Osteoblast (primary cell): ENCODE data around the gene CCNC. TPM values are rescaled to one million over a fixed set of nuclear protein-coding genes. Genes with fewer than 3 reads are reported as not detected.

Source experiments
- DNase-seq: peaks from one replicate; pipeline ENCODE4 v3.0.0; 2011; ENCODE audit warnings: low spot score, mixed read lengths; ENCODE audit not compliant: insufficient read length; ENCODE audit errors: missing footprints
- H2AFZ ChIP-seq: 2 replicates; pipeline ENCODE4 v1.6.0; 2011; ENCODE audit warnings: mild to moderate bottlenecking, low read length
- H3K27ac ChIP-seq: 2 replicates; pipeline ENCODE4 v1.5.1; 2011; ENCODE audit warnings: mild to moderate bottlenecking, low read depth, low read length, moderate library complexity
- H3K27me3 ChIP-seq: 2 replicates; pipeline ENCODE4 v1.6.0; 2012; ENCODE audit warnings: mild to moderate bottlenecking, control low read depth, inconsistent platforms, low read length, moderate library complexity; ENCODE audit not compliant: insufficient read depth
- H3K36me3 ChIP-seq: 2 replicates; pipeline ENCODE4 v1.5.1; 2011; ENCODE audit warnings: mild to moderate bottlenecking, low read length, control low read depth, moderate library complexity; ENCODE audit not compliant: insufficient read depth
- H3K4me1 ChIP-seq: 2 replicates; pipeline ENCODE4 v1.5.1; 2011; ENCODE audit warnings: mild to moderate bottlenecking, low read length, control low read depth, moderate library complexity; ENCODE audit not compliant: insufficient read depth
- H3K4me2 ChIP-seq: 2 replicates; pipeline ENCODE4 v1.6.0; 2011; ENCODE audit warnings: mild to moderate bottlenecking, low read length; ENCODE audit not compliant: insufficient read depth
- H3K4me3 ChIP-seq: fragments of 200-600 bp; sonication (generic); 3 replicates; pipeline ENCODE4 v1.5.1; 2012; ENCODE audit warnings: mild to moderate bottlenecking, low read length, inconsistent platforms; ENCODE audit not compliant: insufficient read depth
- H3K79me2 ChIP-seq: 2 replicates; pipeline ENCODE4 v1.6.0; 2012; ENCODE audit warnings: mild to moderate bottlenecking, low read length, control low read depth, inconsistent platforms; ENCODE audit not compliant: insufficient read depth
- H3K9me3 ChIP-seq: 2 replicates; pipeline ENCODE4 v1.5.1; 2011; ENCODE audit warnings: low read depth, low read length, control low read depth
- H4K20me1 ChIP-seq: 2 replicates; pipeline ENCODE4 v1.6.0; 2012; ENCODE audit warnings: mild to moderate bottlenecking, low read length, control low read depth; ENCODE audit not compliant: insufficient read depth
- total RNA-seq: library from RNA; depleted of rRNA; stranded (reverse); fragments of >200 nt; gene quantifications from 2 replicates; pipeline ENCODE4 v1.2.3, GENCODE V29; 2012
- TF ChIP-seq, protein P1 (sequence below): IDR thresholded peaks from 2 replicates; pipeline ENCODE4 v1.5.1; 2011; ENCODE audit warnings: mild to moderate bottlenecking, low read depth, low read length, moderate library complexity; ENCODE audit errors: extremely low read depth

Gene CCNC
- total RNA-seq, 1 donor = 89.4 TPM

DNA sequence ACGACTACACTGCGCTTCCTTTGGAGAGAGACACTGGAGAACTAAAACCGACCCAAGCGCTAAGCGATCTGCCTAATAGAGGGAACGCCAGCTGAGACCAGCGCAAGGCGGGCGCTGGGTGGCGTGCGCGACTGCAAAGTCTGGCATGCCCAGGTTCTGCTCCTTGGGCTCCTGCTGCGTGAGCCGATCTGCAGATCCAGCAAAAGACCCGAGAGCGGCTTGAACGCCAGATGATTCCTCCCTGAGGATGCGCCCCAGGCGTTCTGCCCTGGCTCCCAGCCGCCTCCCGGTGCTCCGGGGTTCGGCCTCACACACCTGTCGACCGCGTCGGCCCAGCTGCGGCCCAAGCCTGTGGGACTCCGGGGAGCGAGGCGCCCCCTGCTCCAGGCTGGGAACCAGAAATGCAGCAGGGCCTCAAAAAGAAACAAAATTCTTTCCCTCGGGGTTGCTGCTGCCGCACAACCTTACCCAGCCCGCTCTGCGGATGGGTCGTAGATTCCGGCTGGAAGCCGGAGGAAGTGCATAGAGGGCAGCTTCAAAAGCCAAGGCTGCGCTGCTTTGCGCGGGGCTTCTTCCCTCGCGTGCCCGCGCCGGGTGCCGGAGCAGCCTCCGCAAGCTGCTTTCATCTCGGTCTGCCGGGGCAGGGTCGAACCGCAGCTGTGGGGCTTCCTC is 20.3 kb upstream of the CCNC start:
- Histone ChIP-seq H3K27ac (no peak overlapping the region), H3K9me3 (no peaks in the 10 kb centered on the region), H3K4me1 (peaks cover 9% of the 10 kb centered on the region), H3K27me3 (peaks cover 52% of the 10 kb centered on the region), H2AFZ (peak overlapping the region; percentile 81), H3K4me2 (peak overlapping the region; percentile 84), H4K20me1 (no peaks in the 10 kb centered on the region), H3K79me2 (no peaks in the 10 kb centered on the region), H3K4me3 (peak overlapping the region; percentile 74), H3K36me3 (no peaks in the 10 kb centered on the region)
- DNase-seq = no peak
- TF ChIP-seq, protein P1, sequence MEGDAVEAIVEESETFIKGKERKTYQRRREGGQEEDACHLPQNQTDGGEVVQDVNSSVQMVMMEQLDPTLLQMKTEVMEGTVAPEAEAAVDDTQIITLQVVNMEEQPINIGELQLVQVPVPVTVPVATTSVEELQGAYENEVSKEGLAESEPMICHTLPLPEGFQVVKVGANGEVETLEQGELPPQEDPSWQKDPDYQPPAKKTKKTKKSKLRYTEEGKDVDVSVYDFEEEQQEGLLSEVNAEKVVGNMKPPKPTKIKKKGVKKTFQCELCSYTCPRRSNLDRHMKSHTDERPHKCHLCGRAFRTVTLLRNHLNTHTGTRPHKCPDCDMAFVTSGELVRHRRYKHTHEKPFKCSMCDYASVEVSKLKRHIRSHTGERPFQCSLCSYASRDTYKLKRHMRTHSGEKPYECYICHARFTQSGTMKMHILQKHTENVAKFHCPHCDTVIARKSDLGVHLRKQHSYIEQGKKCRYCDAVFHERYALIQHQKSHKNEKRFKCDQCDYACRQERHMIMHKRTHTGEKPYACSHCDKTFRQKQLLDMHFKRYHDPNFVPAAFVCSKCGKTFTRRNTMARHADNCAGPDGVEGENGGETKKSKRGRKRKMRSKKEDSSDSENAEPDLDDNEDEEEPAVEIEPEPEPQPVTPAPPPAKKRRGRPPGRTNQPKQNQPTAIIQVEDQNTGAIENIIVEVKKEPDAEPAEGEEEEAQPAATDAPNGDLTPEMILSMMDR = peak; percentile 41

DNA sequence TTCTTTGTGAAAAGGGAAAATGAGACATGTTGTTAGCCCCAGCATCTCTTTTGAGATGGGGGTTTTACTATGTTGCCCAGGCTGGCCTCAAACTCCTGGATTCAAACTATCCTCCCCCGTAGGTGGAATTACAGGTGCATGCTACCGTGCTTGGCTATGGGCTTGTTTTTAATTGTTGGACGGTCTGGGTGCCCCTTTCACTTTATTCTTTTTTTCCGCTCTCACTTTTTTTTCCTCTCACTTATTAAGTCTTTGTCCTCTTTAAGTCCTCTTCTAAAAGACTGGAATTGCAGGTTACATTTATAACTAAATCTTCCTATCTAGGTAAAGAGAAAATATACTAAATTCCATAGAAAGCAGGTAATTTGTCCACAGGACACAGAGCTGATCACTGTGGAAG is 19.3 kb upstream of the CCNC start:
- no peak for DNase-seq
- Histone ChIP-seq H3K36me3 (no peaks in the 10 kb centered on the region), H4K20me1 (no peaks in the 10 kb centered on the region), H3K4me2 (no peak overlapping the region), H3K27ac (no peak overlapping the region), H3K27me3 (peaks cover 44% of the 10 kb centered on the region), H3K4me1 (peaks cover 4% of the 10 kb centered on the region), H2AFZ (no peak overlapping the region), H3K4me3 (no peak overlapping the region), H3K9me3 (no peaks in the 10 kb centered on the region), H3K79me2 (no peaks in the 10 kb centered on the region)
- TF ChIP-seq, protein P1 = no peak

DNA sequence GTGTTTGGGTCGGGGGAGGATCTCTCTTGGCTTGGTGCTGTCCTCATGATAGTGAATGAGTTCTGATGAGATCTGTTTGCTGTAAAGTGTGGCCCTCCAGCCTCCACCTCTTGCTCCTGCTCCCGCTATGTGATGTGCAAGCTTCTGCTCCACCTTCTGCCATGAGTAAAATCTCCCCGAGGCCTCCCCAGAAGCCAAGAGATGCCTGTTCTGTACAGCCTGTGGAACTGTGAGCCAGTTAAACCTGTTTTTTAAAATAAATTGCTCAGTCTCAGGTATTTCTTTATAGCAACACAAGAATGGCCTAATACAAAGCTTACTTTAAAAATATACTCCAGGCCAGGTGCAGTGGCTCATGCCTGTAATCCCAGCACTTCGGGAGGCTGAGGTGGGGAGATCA is 11.3 kb upstream of the CCNC start:
- H4K20me1 ChIP-seq = no peaks in the 10 kb centered on the region
- no peak for DNase-seq
- H3K36me3 ChIP-seq = no peaks in the 10 kb centered on the region
- H2AFZ ChIP-seq = no peak overlapping the region
- TF ChIP-seq, protein P1 = no peak
- no peaks in the 10 kb centered on the region for H3K4me1 ChIP-seq
- no peak overlapping the region for H3K4me3 ChIP-seq
- H3K27me3 ChIP-seq = no peaks in the 10 kb centered on the region
- H3K4me2 ChIP-seq = no peak overlapping the region
- no peaks in the 10 kb centered on the region for H3K79me2 ChIP-seq
- H3K9me3 ChIP-seq = no peaks in the 10 kb centered on the region
- no peak overlapping the region for H3K27ac ChIP-seq

DNA sequence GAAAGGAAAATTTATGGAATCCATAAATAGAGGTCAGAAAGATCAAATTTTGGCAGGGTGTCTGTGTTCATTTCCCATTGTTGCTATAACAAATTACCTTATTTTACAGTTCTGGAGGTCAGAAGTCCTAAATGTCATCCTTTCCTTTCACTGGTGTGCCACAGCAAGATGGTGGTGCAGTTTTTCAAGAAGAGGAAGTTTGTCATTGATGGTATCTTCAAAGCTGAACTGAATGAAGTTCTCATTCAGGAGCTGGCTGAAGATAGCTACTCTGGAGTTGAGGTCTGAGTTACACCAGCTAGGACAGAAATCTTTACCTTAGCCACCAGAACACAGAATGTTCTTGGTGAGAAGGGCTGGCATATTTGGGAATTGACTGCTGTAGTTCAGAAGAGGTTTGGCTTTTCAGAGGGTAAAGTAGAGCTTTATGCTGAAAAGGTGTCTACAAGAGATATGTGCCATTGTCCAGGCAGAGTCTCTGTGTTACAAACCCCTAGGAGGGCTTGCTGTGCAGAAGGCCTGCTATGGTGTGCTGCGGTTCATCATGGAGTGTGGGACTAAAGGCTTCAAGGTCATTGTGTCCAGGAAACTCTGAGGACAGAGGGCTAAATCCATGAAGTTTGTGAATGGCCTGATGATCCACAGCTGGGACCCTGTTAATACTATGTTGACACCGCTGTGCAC is 7.2 kb upstream of the CCNC start:
- Histone ChIP-seq H3K9me3 (no peaks in the 10 kb centered on the region), H3K4me1 (no peaks in the 10 kb centered on the region), H3K36me3 (no peaks in the 10 kb centered on the region), H4K20me1 (no peaks in the 10 kb centered on the region), H3K27me3 (no peaks in the 10 kb centered on the region), H3K4me2 (no peak overlapping the region), H3K27ac (no peak overlapping the region), H2AFZ (no peak overlapping the region), H3K4me3 (no peak overlapping the region), H3K79me2 (no peaks in the 10 kb centered on the region)
- DNase-seq = no peak
- TF ChIP-seq, protein P1 = no peak
